Neural crest cell (in vitro differentiated cells): ENCODE measurements around the gene CGB8. TPM values are rescaled to one million over a fixed set of nuclear protein-coding genes. Genes with fewer than 3 reads are reported as not detected.
"Not testable (repeated sequence)": the region's sequence is repeated elsewhere in the genome, so short reads cannot be mapped to it uniquely, and the experiment has no call there.

Experiments used
- DNase-seq: peaks from one replicate; pipeline ENCODE4 v3.0.0; 2021; ENCODE audit warnings: low read depth, mixed read lengths, low spot score
- H3K27ac Mint-ChIP-seq: one replicate; pipeline ENCODE4 v1.8.0; 2021; ENCODE audit warnings: mild to moderate bottlenecking, mixed read lengths; ENCODE audit not compliant: unreplicated experiment
- H3K27me3 Mint-ChIP-seq: 2 replicates; pipeline ENCODE4 v1.8.0; 2021; ENCODE audit warnings: low read depth, mild to moderate bottlenecking, mixed read lengths
- H3K36me3 Mint-ChIP-seq: 2 replicates; pipeline ENCODE4 v1.8.0; 2021; ENCODE audit warnings: low read depth, mild to moderate bottlenecking, mixed read lengths
- H3K4me1 Mint-ChIP-seq: 2 replicates; pipeline ENCODE4 v1.8.0; 2021; ENCODE audit warnings: mixed read lengths
- H3K4me3 Mint-ChIP-seq: one replicate; pipeline ENCODE4 v1.8.0; 2021; ENCODE audit warnings: mild to moderate bottlenecking, mixed read lengths
- H3K9me3 Mint-ChIP-seq: 2 replicates; pipeline ENCODE4 v1.8.0; 2021; ENCODE audit warnings: mixed read lengths
- CTCF ChIP-seq: fragments of 200-600 bp; sonication (generic); conservative IDR thresholded peaks from 2 replicates; pipeline ENCODE4 v1.5.0; 2021; ENCODE audit warnings: antibody characterized with exemption, mild to moderate bottlenecking
- total RNA-seq: library from RNA; stranded (reverse); gene quantifications from 2 replicates; pipeline ENCODE4 v1.2.1, GENCODE V29; 2021

CGB8 gene
- total RNA-seq, 1 donor from 2014 or later: not detected

GRCh38 chr19:49061445-49061844 is 12.5 kb upstream of the CGB8 start:
- H3K27me3 Mint-ChIP-seq: peaks cover 80% of the 10 kb centered on the region
- no peak overlapping the region for H3K4me3 Mint-ChIP-seq
- H3K27ac Mint-ChIP-seq: no peak overlapping the region
- H3K4me1 Mint-ChIP-seq: peaks cover 10% of the 10 kb centered on the region
- no peaks in the 10 kb centered on the region for H3K9me3 Mint-ChIP-seq
- no peaks in the 10 kb centered on the region for H3K36me3 Mint-ChIP-seq
- no peak for TF ChIP-seq CTCF
- DNase-seq: no peak

- Mint-ChIP-seq H3K27me3 (peaks cover 80% of the 10 kb centered on the region), H3K4me3 (peak overlapping the region; percentile 16), H3K36me3 (no peaks in the 10 kb centered on the region), H3K9me3 (no peaks in the 10 kb centered on the region), H3K27ac (no peak overlapping the region), H3K4me1 (peaks cover 10% of the 10 kb centered on the region)
- no peak for TF ChIP-seq CTCF
- no peak for DNase-seq
Measured at GRCh38 chr19:49061000-49061399, 12.1 kb upstream of the CGB8 start.

- Mint-ChIP-seq H3K4me3 (peak overlapping the region; percentile 4), H3K27ac (no peak overlapping the region), H3K9me3 (no peaks in the 10 kb centered on the region), H3K36me3 (no peaks in the 10 kb centered on the region), H3K27me3 (peaks cover 76% of the 10 kb centered on the region), H3K4me1 (peaks cover 10% of the 10 kb centered on the region)
- no peak for TF ChIP-seq CTCF
- no peak for DNase-seq
Measured at GRCh38 chr19:49059053-49059452, 10.1 kb upstream of the CGB8 start.

GRCh38 chr19:49058562-49058961 is 9.7 kb upstream of the CGB8 start:
- no peaks in the 10 kb centered on the region for H3K9me3 Mint-ChIP-seq

GRCh38 chr19:49057636-49058234 is 8.8 kb upstream of the CGB8 start, which contains the start of gene CGB7:
CGB7 (minus strand) TSS chr19:49057749; CDS start chr19:49055375, 2,374 bp downstream.
- Mint-ChIP-seq H3K4me3 (peak within 1 kb of the TSS; percentile 79), H3K4me1 (peaks cover 10% of the 10 kb centered on the region), H3K27me3 (peaks cover 64% of the 10 kb centered on the region), H3K27ac (no peak within 1 kb of the TSS), H3K36me3 (no peaks in the 10 kb centered on the region), H3K9me3 (no peaks in the 10 kb centered on the region)
- peak; percentile 68 for DNase-seq
- TF ChIP-seq CTCF: no peak

More at GRCh38 chr19:49058562-49058961, 9.7 kb upstream of the CGB8 start:
- peaks cover 10% of the 10 kb centered on the region for H3K4me1 Mint-ChIP-seq
- no peaks in the 10 kb centered on the region for H3K36me3 Mint-ChIP-seq
- no peak for DNase-seq
- peaks cover 71% of the 10 kb centered on the region for H3K27me3 Mint-ChIP-seq
- no peak overlapping the region for H3K27ac Mint-ChIP-seq
- no peak for TF ChIP-seq CTCF
- no peak overlapping the region for H3K4me3 Mint-ChIP-seq

GRCh38 chr19:49056902-49057596 is 8.1 kb upstream of the CGB8 start:
- Mint-ChIP-seq H3K27me3 (peaks cover 64% of the 10 kb centered on the region), H3K4me3 (peak overlapping the region; percentile 79)
- not testable (repeated sequence) for H3K9me3 Mint-ChIP-seq, H3K27ac Mint-ChIP-seq, H3K36me3 Mint-ChIP-seq, H3K4me1 Mint-ChIP-seq, DNase-seq
